ENCODE data around the gene PHLDB1.

Gene PHLDB1

DNA sequence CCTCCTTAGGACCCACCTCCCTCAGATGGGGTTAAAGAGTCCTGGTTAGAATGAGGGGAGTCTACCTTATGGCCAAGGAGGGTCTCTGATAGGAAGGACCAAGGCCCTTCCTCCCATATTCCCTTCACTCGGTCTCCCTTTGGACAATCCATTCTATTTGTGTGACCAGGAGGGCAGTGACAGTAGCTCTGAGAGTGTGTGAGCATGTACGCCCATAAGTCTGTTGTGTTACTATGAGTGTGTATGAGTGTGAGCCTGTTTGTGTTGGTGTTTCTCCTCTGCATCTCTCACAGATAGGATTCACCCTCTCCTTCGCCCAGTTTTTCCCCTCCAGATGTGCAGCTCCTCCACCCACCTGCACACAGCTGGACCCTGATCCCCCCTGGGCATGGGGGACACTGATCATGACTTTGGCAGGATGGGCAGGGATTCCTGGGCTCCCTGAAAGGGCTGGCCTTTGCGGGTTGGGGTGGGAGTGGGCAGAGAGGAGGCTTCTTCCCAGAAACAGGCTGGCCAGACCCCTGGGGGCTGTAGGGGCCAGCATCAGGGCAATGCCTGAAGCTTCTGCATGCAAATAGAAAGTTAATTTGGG lies 14.5 kb downstream of the PHLDB1 start:
- no peaks in the 10 kb centered on the region for H3K27me3 ChIP-seq (ENCODE audit: insufficient read depth, low read length)
- peak overlapping the region; percentile 84 for H4K91ac ChIP-seq (ENCODE audit: low read depth, low read length)
- peaks cover 12 to 15% of the 10 kb centered on the region in 2 experiments for H3K36me3 ChIP-seq (ENCODE audit: control insufficient read depth in 1 of 2, insufficient read depth in 2 of 2, low read length in 2 of 2)
- H3K18ac ChIP-seq (ENCODE audit: low read length), result peak overlapping the region; percentile 47
- H2AK5ac ChIP-seq (ENCODE audit: low read length), result peak overlapping the region; percentile 44
- no peak overlapping the region for H3K23ac ChIP-seq (ENCODE audit: low read length)
- peak overlapping the region; percentile 54 for H2BK12ac ChIP-seq (ENCODE audit: low read length)
- H2BK5ac ChIP-seq (ENCODE audit: low read depth, low read length, poor library complexity), result peak overlapping the region; percentile 35
- peak overlapping the region; percentile 56 for H2AFZ ChIP-seq (ENCODE audit: insufficient read depth, low read length, poor library complexity)
- H3K4me2 ChIP-seq (ENCODE audit: low read length), result peak overlapping the region; percentile 75
- H3K79me2 ChIP-seq (ENCODE audit: control insufficient read depth, insufficient read depth, low read length, poor library complexity), result peaks cover 8% of the 10 kb centered on the region
- peak overlapping the region; percentile 13 for H3K4ac ChIP-seq (ENCODE audit: low read depth, low read length)
- peak overlapping the region; percentile 84 for H3K9ac ChIP-seq (ENCODE audit: low read length)
- peaks cover 33% of the 10 kb centered on the region for H3K79me1 ChIP-seq (ENCODE audit: low read length)
- H3K4me3 ChIP-seq (ENCODE audit: low read depth, low read length), result peak overlapping the region; percentile 79
- H3K14ac ChIP-seq (ENCODE audit: low read length), result peak overlapping the region; percentile 73
- no CpG with 5 or more reads among the region's 4 CpGs for WGBS (ENCODE audit: extremely low coverage, insufficient coverage, insufficient read length)
- H4K12ac ChIP-seq (ENCODE audit: low read depth, low read length), result peak overlapping the region; percentile 12
- H2BK120ac ChIP-seq (ENCODE audit: insufficient read depth, low read length, poor library complexity), result peak overlapping the region; percentile 29
- H3K9me3 ChIP-seq (ENCODE audit: insufficient read depth, low read depth, low read length), result peaks cover 2% of the 10 kb centered on the region
- H4K8ac ChIP-seq (ENCODE audit: low read depth, low read length), result peak overlapping the region; percentile 82
- no peak for DNase-seq
- H3K4me1 ChIP-seq (ENCODE audit: control insufficient read depth in 1 of 2, insufficient read depth in 2 of 2, low read length in 2 of 2), result peaks cover 37 to 51% of the 10 kb centered on the region in 2 experiments
- H3K27ac ChIP-seq (ENCODE audit: low read depth, low read length), result no peak overlapping the region

GRCh38 chr11:118622376-118623268 lies 15.2 kb downstream of the PHLDB1 start:
- no peaks in the 10 kb centered on the region for H3K27me3 ChIP-seq (ENCODE audit: insufficient read depth, low read length)
- peak overlapping the region; percentile 56 for H3K18ac ChIP-seq (ENCODE audit: low read length)
- H3K14ac ChIP-seq (ENCODE audit: low read length), result peak overlapping the region; percentile 20
- H4K91ac ChIP-seq (ENCODE audit: low read depth, low read length), result no peak overlapping the region
- no CpG with 5 or more reads among the region's 9 CpGs for WGBS (ENCODE audit: extremely low coverage, insufficient coverage, insufficient read length)
- H3K79me1 ChIP-seq (ENCODE audit: low read length), result peaks cover 30% of the 10 kb centered on the region
- no peak overlapping the region for H2BK12ac ChIP-seq (ENCODE audit: low read length)
- DNase-seq, result peak in 1 of 2 donors; percentile 37
- no peak overlapping the region for H3K4ac ChIP-seq (ENCODE audit: low read depth, low read length)
- no peak overlapping the region for H2BK120ac ChIP-seq (ENCODE audit: insufficient read depth, low read length, poor library complexity)
- H3K9ac ChIP-seq (ENCODE audit: low read length), result no peak overlapping the region
- no peak overlapping the region for H2BK5ac ChIP-seq (ENCODE audit: low read depth, low read length, poor library complexity)
- peak overlapping the region; percentile 75 for H3K4me2 ChIP-seq (ENCODE audit: low read length)
- peaks cover 2% of the 10 kb centered on the region for H3K9me3 ChIP-seq (ENCODE audit: insufficient read depth, low read depth, low read length)
- no peak overlapping the region for H3K27ac ChIP-seq (ENCODE audit: low read depth, low read length)
- H2AFZ ChIP-seq (ENCODE audit: insufficient read depth, low read length, poor library complexity), result no peak overlapping the region
- H4K12ac ChIP-seq (ENCODE audit: low read depth, low read length), result no peak overlapping the region
- H3K4me1 ChIP-seq (ENCODE audit: control insufficient read depth in 1 of 2, insufficient read depth in 2 of 2, low read length in 2 of 2), result peaks cover 35 to 49% of the 10 kb centered on the region in 2 experiments
- H3K79me2 ChIP-seq (ENCODE audit: control insufficient read depth, insufficient read depth, low read length, poor library complexity), result peaks cover 8% of the 10 kb centered on the region
- no peak overlapping the region for H4K8ac ChIP-seq (ENCODE audit: low read depth, low read length)
- no peak overlapping the region for H2AK5ac ChIP-seq (ENCODE audit: low read length)
- H3K36me3 ChIP-seq (ENCODE audit: control insufficient read depth in 1 of 2, insufficient read depth in 2 of 2, low read length in 2 of 2), result peaks cover 20 to 22% of the 10 kb centered on the region in 2 experiments
- no peak overlapping the region for H3K23ac ChIP-seq (ENCODE audit: low read length)
- H3K4me3 ChIP-seq (ENCODE audit: low read depth, low read length), result no peak overlapping the region

DNA sequence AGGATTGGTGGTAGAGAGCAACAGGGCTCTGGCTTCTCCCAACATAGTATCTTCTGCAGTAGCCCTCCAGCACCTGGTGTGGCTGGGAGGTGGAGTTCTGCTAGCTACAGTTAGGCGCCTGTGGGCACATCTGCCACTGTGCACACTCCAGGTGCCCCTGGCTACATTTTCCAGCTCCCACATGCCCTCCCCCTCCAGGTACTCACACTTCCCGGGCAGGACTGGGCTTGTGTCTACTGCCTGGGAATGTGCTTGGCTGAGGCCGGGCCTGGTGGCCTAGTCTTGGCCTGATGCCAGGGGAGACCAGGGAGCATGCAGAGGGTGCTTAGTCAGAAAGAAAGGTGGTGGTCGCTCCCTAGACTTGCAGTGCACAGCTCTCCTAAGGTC lies 15.8 kb downstream of the PHLDB1 start:
- no peak overlapping the region for H3K4ac ChIP-seq (ENCODE audit: low read depth, low read length)
- H3K4me1 ChIP-seq (ENCODE audit: control insufficient read depth in 1 of 2, insufficient read depth in 2 of 2, low read length in 2 of 2), result peaks cover 29 to 43% of the 10 kb centered on the region in 2 experiments
- H2BK120ac ChIP-seq (ENCODE audit: insufficient read depth, low read length, poor library complexity), result no peak overlapping the region
- H2AFZ ChIP-seq (ENCODE audit: insufficient read depth, low read length, poor library complexity), result no peak overlapping the region
- no peak overlapping the region for H3K14ac ChIP-seq (ENCODE audit: low read length)
- no peak overlapping the region for H4K91ac ChIP-seq (ENCODE audit: low read depth, low read length)
- WGBS (ENCODE audit: extremely low coverage, insufficient coverage, insufficient read length), result no CpG with 5 or more reads among the region's 4 CpGs
- H3K79me2 ChIP-seq (ENCODE audit: control insufficient read depth, insufficient read depth, low read length, poor library complexity), result peaks cover 8% of the 10 kb centered on the region
- no peak overlapping the region for H3K9ac ChIP-seq (ENCODE audit: low read length)
- no peak overlapping the region for H4K12ac ChIP-seq (ENCODE audit: low read depth, low read length)
- peaks cover 25% of the 10 kb centered on the region for H3K79me1 ChIP-seq (ENCODE audit: low read length)
- no peak overlapping the region for H4K8ac ChIP-seq (ENCODE audit: low read depth, low read length)
- H2BK12ac ChIP-seq (ENCODE audit: low read length), result no peak overlapping the region
- H3K36me3 ChIP-seq (ENCODE audit: control insufficient read depth in 1 of 2, insufficient read depth in 2 of 2, low read length in 2 of 2), result peaks cover 26 to 29% of the 10 kb centered on the region in 2 experiments
- no peak overlapping the region for H3K18ac ChIP-seq (ENCODE audit: low read length)
- no peak overlapping the region for H2AK5ac ChIP-seq (ENCODE audit: low read length)
- H3K23ac ChIP-seq (ENCODE audit: low read length), result no peak overlapping the region
- H3K27me3 ChIP-seq (ENCODE audit: insufficient read depth, low read length), result no peaks in the 10 kb centered on the region
- H3K4me2 ChIP-seq (ENCODE audit: low read length), result no peak overlapping the region
- no peak overlapping the region for H3K27ac ChIP-seq (ENCODE audit: low read depth, low read length)
- peaks cover 2% of the 10 kb centered on the region for H3K9me3 ChIP-seq (ENCODE audit: insufficient read depth, low read depth, low read length)
- peak; percentile 16 to 20 for DNase-seq
- H3K4me3 ChIP-seq (ENCODE audit: low read depth, low read length), result no peak overlapping the region
- H2BK5ac ChIP-seq (ENCODE audit: low read depth, low read length, poor library complexity), result no peak overlapping the region

- peaks cover 20 to 30% of the 10 kb centered on the region in 2 experiments for H3K4me1 ChIP-seq (ENCODE audit: control insufficient read depth in 1 of 2, insufficient read depth in 2 of 2, low read length in 2 of 2)
- no peak overlapping the region for H4K91ac ChIP-seq (ENCODE audit: low read depth, low read length)
- WGBS (ENCODE audit: extremely low coverage, insufficient coverage, insufficient read length), result no CpG with 5 or more reads among the region's 6 CpGs
- no peak overlapping the region for H4K12ac ChIP-seq (ENCODE audit: low read depth, low read length)
- H3K4ac ChIP-seq (ENCODE audit: low read depth, low read length), result no peak overlapping the region
- no peak overlapping the region for H3K14ac ChIP-seq (ENCODE audit: low read length)
- no peaks in the 10 kb centered on the region for H3K27me3 ChIP-seq (ENCODE audit: insufficient read depth, low read length)
- no peak overlapping the region for H4K8ac ChIP-seq (ENCODE audit: low read depth, low read length)
- no peak overlapping the region for H3K27ac ChIP-seq (ENCODE audit: low read depth, low read length)
- peaks cover 2% of the 10 kb centered on the region for H3K9me3 ChIP-seq (ENCODE audit: insufficient read depth, low read depth, low read length)
- no peak overlapping the region for H2BK12ac ChIP-seq (ENCODE audit: low read length)
- no peak overlapping the region for H2AK5ac ChIP-seq (ENCODE audit: low read length)
- H3K36me3 ChIP-seq (ENCODE audit: control insufficient read depth in 1 of 2, insufficient read depth in 2 of 2, low read length in 2 of 2), result peaks cover 37 to 44% of the 10 kb centered on the region in 2 experiments
- no peak overlapping the region for H2BK120ac ChIP-seq (ENCODE audit: insufficient read depth, low read length, poor library complexity)
- H3K4me3 ChIP-seq (ENCODE audit: low read depth, low read length), result no peak overlapping the region
- H3K18ac ChIP-seq (ENCODE audit: low read length), result no peak overlapping the region
- H3K79me1 ChIP-seq (ENCODE audit: low read length), result peaks cover 16% of the 10 kb centered on the region
- H3K4me2 ChIP-seq (ENCODE audit: low read length), result no peak overlapping the region
- H2AFZ ChIP-seq (ENCODE audit: insufficient read depth, low read length, poor library complexity), result no peak overlapping the region
- DNase-seq, result no peak
- H3K23ac ChIP-seq (ENCODE audit: low read length), result no peak overlapping the region
- H3K79me2 ChIP-seq (ENCODE audit: control insufficient read depth, insufficient read depth, low read length, poor library complexity), result peaks cover 3% of the 10 kb centered on the region
- H2BK5ac ChIP-seq (ENCODE audit: low read depth, low read length, poor library complexity), result no peak overlapping the region
- no peak overlapping the region for H3K9ac ChIP-seq (ENCODE audit: low read length)
Observed at GRCh38 chr11:118625036-118625690, 17.7 kb downstream of the PHLDB1 start.
